ENCODE data around the gene RHOC. TPM values are rescaled to one million over a fixed set of nuclear protein-coding genes. Genes with fewer than 3 reads are reported as not detected.

Gene RHOC
- total and polyA plus RNA-seq, 3 donors from 2014 or later = 191 to 294 (median 225) TPM

GRCh38 chr1:112674440-112674985, 32.4 kb downstream of the RHOC start, which contains the start of gene MOV10:
TSS of gene MOV10 (plus strand) at chr1:112674659. CDS start at chr1:112674913, 254 bp downstream.
- H3K4me1 ChIP-seq = peaks cover 48% of the 10 kb centered on the region
- H3K27me3 ChIP-seq = no peaks in the 10 kb centered on the region
- H3K36me3 ChIP-seq (ENCODE audit: low read depth, missing control alignments) = no peaks in the 10 kb centered on the region
- peak within 1 kb of the TSS; percentile 87 to 89 for H3K4me3 ChIP-seq
- WGBS, 2 donors = 0 to 1% methylated on average over 16 to 30 of the region's 30 CpGs
- TF ChIP-seq CTCF (IDR thresholded peaks at IDR 0.05) = no peak
- no peak for TF ChIP-seq POLR2A (IDR thresholded peaks at IDR 0.05)
- intact Hi-C loops (cut with DNase I; ENCODE audit: low total_unique reads) = no loop called here
- no peaks in the 10 kb centered on the region for H3K9me3 ChIP-seq
- H3K27ac ChIP-seq = peak within 1 kb of the TSS; percentile 96
- DNase-seq = peak; percentile 67

DNA sequence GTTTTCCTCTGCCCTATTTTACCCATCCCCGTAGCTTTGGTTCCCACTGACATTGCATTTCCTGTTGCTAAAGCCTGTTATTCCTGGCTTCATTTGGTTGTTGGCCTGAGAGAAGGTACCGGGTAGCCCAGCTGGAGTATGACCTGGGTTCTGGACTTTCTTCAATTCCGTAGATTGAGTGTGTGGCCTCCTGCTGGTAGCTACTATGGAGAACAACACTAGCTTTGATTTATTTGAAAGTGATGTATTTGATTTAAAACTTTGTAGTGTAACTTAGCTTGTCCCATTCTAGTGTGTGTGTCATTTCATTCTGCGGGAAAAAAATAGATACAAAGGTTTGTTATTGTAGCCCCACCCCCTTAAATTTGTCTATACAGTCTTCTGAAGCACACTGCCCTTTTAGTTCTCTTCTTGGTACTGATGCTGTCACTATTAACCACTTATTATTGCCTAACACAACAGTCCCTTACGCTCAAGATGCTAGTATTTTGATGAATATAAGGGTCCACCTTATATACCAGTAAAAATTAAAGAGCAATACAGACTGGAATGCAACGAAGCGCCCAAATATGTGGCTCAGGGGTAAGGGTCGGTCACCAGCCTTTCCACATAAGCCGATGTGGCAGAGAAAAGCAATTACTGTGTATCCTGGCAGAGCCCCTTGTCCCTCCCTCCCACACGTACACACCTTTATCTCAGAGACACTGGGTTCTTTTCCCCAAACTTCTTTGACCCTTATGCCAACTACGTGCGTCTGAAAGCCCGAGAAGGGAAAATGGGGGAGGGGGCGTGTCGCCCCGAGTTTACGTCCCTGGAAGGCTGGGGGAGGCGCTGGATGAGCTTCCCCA, 33.1 kb downstream of the RHOC start:
- Histone ChIP-seq H3K4me1 (peaks cover 48% of the 10 kb centered on the region), H3K4me3 (peak overlapping the region; percentile 87 to 89), H3K27ac (peak overlapping the region; percentile 96), H3K9me3 (no peaks in the 10 kb centered on the region), H3K36me3 (ENCODE audit: low read depth, missing control alignments) (no peaks in the 10 kb centered on the region), H3K27me3 (no peaks in the 10 kb centered on the region)
- WGBS, 2 donors = 2 to 5% methylated on average over 10 to 18 of the region's 18 CpGs
- intact Hi-C loops (cut with DNase I; ENCODE audit: low total_unique reads) = no loop called here
- peak; percentile 40 for DNase-seq
- TF ChIP-seq POLR2A (IDR thresholded peaks at IDR 0.05) (no peak), CTCF (IDR thresholded peaks at IDR 0.05) (peak; percentile 42 to 54 (median 46))

- TF ChIP-seq POLR2A (IDR thresholded peaks at IDR 0.05) = no peak
- TF ChIP-seq CTCF (IDR thresholded peaks at IDR 0.05) = no peak
- Histone ChIP-seq H3K4me1 (peaks cover 44% of the 10 kb centered on the region), H3K27me3 (no peaks in the 10 kb centered on the region), H3K9me3 (no peaks in the 10 kb centered on the region), H3K4me3 (no peak overlapping the region), H3K27ac (peak overlapping the region; percentile 96), H3K36me3 (ENCODE audit: low read depth, missing control alignments) (no peaks in the 10 kb centered on the region)
- intact Hi-C loops (cut with DNase I; ENCODE audit: low total_unique reads) = no loop called here
- no peak for DNase-seq
- 68 to 86% methylated on average over 1 of the region's 1 CpG for WGBS, 2 donors
These were observed 34.1 kb downstream of the RHOC start for GRCh38 chr1:112672842-112673241.

GRCh38 chr1:112672009-112672408, 34.9 kb downstream of the RHOC start:
- DNase-seq = peak; percentile 58
- Histone ChIP-seq H3K27ac (peak overlapping the region; percentile 11 to 63), H3K4me3 (no peak overlapping the region), H3K4me1 (peaks cover 43% of the 10 kb centered on the region), H3K9me3 (no peaks in the 10 kb centered on the region), H3K27me3 (no peaks in the 10 kb centered on the region), H3K36me3 (ENCODE audit: low read depth, missing control alignments) (no peaks in the 10 kb centered on the region)
- WGBS, 2 donors = 33 to 56% methylated on average over 2 of the region's 2 CpGs
- intact Hi-C loops (cut with DNase I; ENCODE audit: low total_unique reads) = no loop called here
- TF ChIP-seq CTCF (IDR thresholded peaks at IDR 0.05) = no peak
- no peak for TF ChIP-seq POLR2A (IDR thresholded peaks at IDR 0.05)
